Heart left ventricle (tissue), 13 donors: ENCODE results near the gene FAM209A.

Experiments
- CTCF ChIP-seq, 12 donors: fragments of 200-600 bp; sonication (generic) in 4 of 12; IDR thresholded peaks; one replicate each; pipeline versions ENCODE4 v1.5.0 to v1.8.0; 2018 to 2022; ENCODE audit warnings: antibody characterized with exemption in 12 of 12, mild to moderate bottlenecking in 5 of 12
- POLR2A ChIP-seq, 2 donors: fragments of 450-650 bp; IDR thresholded peaks; one replicate each; pipeline ENCODE4 v1.6.1; 2017; ENCODE audit warnings: antibody characterized with exemption in 2 of 2, mild to moderate bottlenecking in 2 of 2, moderate library complexity in 2 of 2
- donor health status: ischemic (EF 13 %, LVEDD 7.1; RV severe dilation, severe dysfunction).
- donor health status: DM: no; HTN: yes; CAD: no.
- donor health status: DM: no; HTN: no; CAD: no.
- donor health status: ischemic (EF 25% LVEDD 6.9; RV normal size, moderate dysfunction).
- donor health status: ischemic (EF 25% LVEDD 5.7; RV mildly dilated, moderate dysfunction).
- donor health status: ischemic (EF 35%, LVEDD 5.7; RV mildly dilated, moderate dysfunction).
- donor health status: nonischemic (EF 11% LVEDD 7.7; RV severe dilation, severe dysfunction).
- donor health status: DM: yes; HTN: yes; CAD: no.
- donor health status: PGD.
- donor health status: ischemic (EF 29% LVEDD 5.4; RV normal size, mild dysfunction).
- donor health status: nonischemic (EF 23%, LVEDD 6.1; RV moderate dilation, normal function).

- TF ChIP-seq CTCF (IDR thresholded peaks at IDR 0.05) (no peak), POLR2A (IDR thresholded peaks at IDR 0.05) (no peak)
Measured at GRCh38 chr20:56488566-56488965, 36.0 kb upstream of the FAM209A start.
